HEK293 (cell line): ENCODE results near the gene CLIC5.

Experiments
- CTCF ChIA-PET: fragments of 350-600 bp; formaldehyde crosslinking; extraction: SDS; loops from one replicate; lab custom pipeline; 2021; ENCODE audit warnings: antibody characterized with exemption; lab: Yijun Ruan, JAX
- POLR2A ChIA-PET: fragments of 300-600 bp; formaldehyde crosslinking; extraction: SDS; loops from one replicate; lab custom pipeline; 2020; ENCODE audit warnings: antibody characterized with exemption, inconsistent platforms; lab: Yijun Ruan, JAX
- H3K27ac ChIP-seq: fragments of 200-500 bp; sonication (Bioruptor generic); 2 replicates; pipeline ENCODE4 v1.5.1; 2014; ENCODE audit warnings: low read depth, low read length, control low read depth, inconsistent platforms; ENCODE audit errors: extremely low read depth
- H3K36me3 ChIP-seq, 2 experiments: fragments of 200-500 bp in 1 of 2; sonication (Bioruptor generic) in 1 of 2; 1 replicate in 1 of 2; 2 replicates in 1 of 2; pipeline ENCODE4 v1.5.1; 2014 to 2017; ENCODE audit warnings: inconsistent platforms in 2 of 2, low read length in 2 of 2; ENCODE audit not compliant: control insufficient read depth in 2 of 2, insufficient read depth in 1 of 2
- H3K4me1 ChIP-seq: fragments of 200-500 bp; sonication (Bioruptor generic); 2 replicates; pipeline ENCODE4 v1.5.1; 2014; ENCODE audit warnings: mild to moderate bottlenecking, low read length, inconsistent platforms; ENCODE audit not compliant: control insufficient read depth, insufficient read depth
- H3K4me3 ChIP-seq: 2 replicates; pipeline ENCODE4 v1.5.1; 2011; ENCODE audit warnings: low read depth, mild to moderate bottlenecking, control low read depth, low read length, moderate library complexity
- H3K9me3 ChIP-seq: fragments of 200-500 bp; sonication (Bioruptor generic); 2 replicates; pipeline ENCODE4 v1.5.1; 2014; ENCODE audit warnings: low read depth, low read length, inconsistent platforms; ENCODE audit not compliant: control insufficient read depth, insufficient read depth
- GLIS2 ChIP-seq: fragments of 450-650 bp; formaldehyde crosslinking; IDR thresholded peaks from 2 replicates; pipeline ENCODE4 v1.5.1; 2016; ENCODE audit warnings: missing biosample characterization, missing genetic modification characterization
- OSR2 ChIP-seq: fragments of 450-650 bp; formaldehyde crosslinking; IDR thresholded peaks from 2 replicates; pipeline ENCODE4 v1.5.1; 2016; ENCODE audit warnings: missing biosample characterization, missing genetic modification characterization
- REST ChIP-seq: fragments of 450-650 bp; formaldehyde crosslinking; IDR thresholded peaks from 2 replicates; pipeline ENCODE4 v1.5.1; 2016; ENCODE audit warnings: missing biosample characterization, missing genetic modification characterization
- TRIM28 ChIP-seq: IDR thresholded peaks from 2 replicates; pipeline ENCODE4 v1.6.1; 2011; ENCODE audit warnings: low read length, control low read depth, borderline replicate concordance
- ZNF112 ChIP-seq: fragments of 450-650 bp; formaldehyde crosslinking; IDR thresholded peaks from 2 replicates; pipeline ENCODE4 v1.5.0; 2017; ENCODE audit warnings: missing biosample characterization, missing genetic modification characterization
- ZNF138 ChIP-seq: fragments of 450-650 bp; formaldehyde crosslinking; IDR thresholded peaks from 2 replicates; pipeline ENCODE4 v1.5.1; 2016; ENCODE audit warnings: missing biosample characterization, missing genetic modification characterization, borderline replicate concordance
- ZNF239 ChIP-seq: fragments of 450-650 bp; formaldehyde crosslinking; IDR thresholded peaks from 2 replicates; pipeline ENCODE4 v1.5.1; 2016; ENCODE audit warnings: missing biosample characterization, missing genetic modification characterization
- ZNF280C ChIP-seq: fragments of 450-650 bp; formaldehyde crosslinking; IDR thresholded peaks from 2 replicates; pipeline ENCODE4 v1.5.1; 2016; ENCODE audit warnings: missing biosample characterization, missing genetic modification characterization
- ZNF350 ChIP-seq: fragments of 450-650 bp; formaldehyde crosslinking; IDR thresholded peaks from 2 replicates; pipeline ENCODE4 v1.5.0; 2017; ENCODE audit warnings: missing biosample characterization, mild to moderate bottlenecking, missing genetic modification characterization
- ZNF366 ChIP-seq: fragments of 450-650 bp; formaldehyde crosslinking; conservative IDR thresholded peaks from 2 replicates; pipeline ENCODE4 v1.5.1; 2016; ENCODE audit warnings: missing biosample characterization, missing genetic modification characterization
- ZNF629 ChIP-seq: fragments of 450-650 bp; formaldehyde crosslinking; IDR thresholded peaks from 2 replicates; pipeline ENCODE4 v1.5.1; 2017; ENCODE audit warnings: missing biosample characterization, missing genetic modification characterization
- ZNF777 ChIP-seq: fragments of 450-650 bp; formaldehyde crosslinking; IDR thresholded peaks from 2 replicates; pipeline ENCODE4 v1.5.1; 2017; ENCODE audit warnings: missing biosample characterization, missing genetic modification characterization, borderline replicate concordance
- TF ChIP-seq, protein P1 (sequence below): fragments of 450-650 bp; formaldehyde crosslinking; IDR thresholded peaks from 2 replicates; pipeline ENCODE4 v1.5.1; 2016; ENCODE audit warnings: missing biosample characterization, missing genetic modification characterization
- TF ChIP-seq, protein P2 (sequence below): sonication (generic); formaldehyde crosslinking; IDR thresholded peaks from 2 replicates; pipeline ENCODE4 v1.8.1; 2022; ENCODE audit warnings: mild to moderate bottlenecking, moderate library complexity, missing genetic modification reagents

The CLIC5 gene

GRCh38 chr6:45858691-45859090, 157.0 kb downstream of the CLIC5 start:
- ChIA-PET POLR2A (no interaction called here), CTCF (no interaction called here)
- no peak for TF ChIP-seq ZNF366 (tag by site-specific recombination)
- Histone ChIP-seq H3K27ac (no peak overlapping the region), H3K4me3 (no peak overlapping the region), H3K9me3 (no peaks in the 10 kb centered on the region), H3K36me3 (no peaks in the 10 kb centered on the region), H3K4me1 (no peaks in the 10 kb centered on the region)

GRCh38 chr6:45857827-45858226, 157.8 kb downstream of the CLIC5 start:
- Histone ChIP-seq H3K36me3 (no peaks in the 10 kb centered on the region), H3K9me3 (no peaks in the 10 kb centered on the region), H3K4me3 (no peak overlapping the region), H3K27ac (no peak overlapping the region), H3K4me1 (no peaks in the 10 kb centered on the region)
- no peak for TF ChIP-seq REST
- no peak for TF ChIP-seq ZNF280C (tag by site-specific recombination)
- no peak for TF ChIP-seq ZNF350 (tag by site-specific recombination)
- TF ChIP-seq ZNF112 = no peak
- TF ChIP-seq, protein P1, sequence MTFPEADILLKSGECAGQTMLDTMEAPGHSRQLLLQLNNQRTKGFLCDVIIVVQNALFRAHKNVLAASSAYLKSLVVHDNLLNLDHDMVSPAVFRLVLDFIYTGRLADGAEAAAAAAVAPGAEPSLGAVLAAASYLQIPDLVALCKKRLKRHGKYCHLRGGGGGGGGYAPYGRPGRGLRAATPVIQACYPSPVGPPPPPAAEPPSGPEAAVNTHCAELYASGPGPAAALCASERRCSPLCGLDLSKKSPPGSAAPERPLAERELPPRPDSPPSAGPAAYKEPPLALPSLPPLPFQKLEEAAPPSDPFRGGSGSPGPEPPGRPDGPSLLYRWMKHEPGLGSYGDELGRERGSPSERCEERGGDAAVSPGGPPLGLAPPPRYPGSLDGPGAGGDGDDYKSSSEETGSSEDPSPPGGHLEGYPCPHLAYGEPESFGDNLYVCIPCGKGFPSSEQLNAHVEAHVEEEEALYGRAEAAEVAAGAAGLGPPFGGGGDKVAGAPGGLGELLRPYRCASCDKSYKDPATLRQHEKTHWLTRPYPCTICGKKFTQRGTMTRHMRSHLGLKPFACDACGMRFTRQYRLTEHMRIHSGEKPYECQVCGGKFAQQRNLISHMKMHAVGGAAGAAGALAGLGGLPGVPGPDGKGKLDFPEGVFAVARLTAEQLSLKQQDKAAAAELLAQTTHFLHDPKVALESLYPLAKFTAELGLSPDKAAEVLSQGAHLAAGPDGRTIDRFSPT (tag by site-specific recombination) = no peak
- no peak for TF ChIP-seq ZNF138 (tag by site-specific recombination)
- TF ChIP-seq ZNF777 = no peak
- no peak for TF ChIP-seq ZNF239 (tag by site-specific recombination)
- ChIA-PET CTCF (interaction anchor here (0.6 kb wide), 1 partner anchor 1069 kb away, joined by 3 read pairs; no protein-coding TSS in a partner anchor), POLR2A (no interaction called here)

DNA sequence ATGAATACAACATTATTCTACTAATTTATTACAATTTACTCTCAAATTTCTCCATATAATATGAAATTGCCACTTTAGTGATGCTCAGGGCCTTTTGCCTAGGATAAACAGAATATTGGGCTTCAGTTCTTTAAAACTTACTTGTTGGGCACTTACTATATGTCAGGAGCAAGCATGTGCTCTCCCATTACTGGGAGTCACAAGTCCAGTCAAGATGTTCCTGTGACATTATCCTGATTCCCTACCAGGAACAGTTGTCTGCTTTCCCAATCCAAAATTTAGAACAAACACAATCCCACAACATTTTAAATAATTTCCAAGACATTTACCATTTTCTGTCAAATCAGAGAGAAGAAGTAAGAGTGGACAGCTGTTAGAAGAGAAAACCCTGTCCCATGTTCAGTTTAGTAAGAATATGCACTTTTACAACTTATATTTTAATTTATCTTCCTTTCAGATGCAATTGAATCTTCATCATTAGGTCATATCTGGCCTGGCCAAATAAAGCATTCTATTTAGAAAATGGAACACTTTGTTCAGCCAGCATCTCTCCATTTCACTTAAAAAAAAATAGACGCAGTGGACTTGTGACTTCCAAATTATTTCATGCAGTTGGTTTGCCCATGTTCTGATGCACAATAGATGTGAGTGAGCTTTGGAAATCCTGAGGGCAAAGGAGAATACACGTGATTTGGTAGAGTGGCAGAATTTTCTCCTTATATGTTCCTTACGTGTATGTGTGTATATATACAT, 159.8 kb downstream of the CLIC5 start:
- H3K9me3 ChIP-seq = no peaks in the 10 kb centered on the region
- no peak overlapping the region for H3K27ac ChIP-seq
- no peaks in the 10 kb centered on the region for H3K4me1 ChIP-seq
- POLR2A ChIA-PET = no interaction called here
- H3K36me3 ChIP-seq = no peaks in the 10 kb centered on the region
- TF ChIP-seq, protein P2, sequence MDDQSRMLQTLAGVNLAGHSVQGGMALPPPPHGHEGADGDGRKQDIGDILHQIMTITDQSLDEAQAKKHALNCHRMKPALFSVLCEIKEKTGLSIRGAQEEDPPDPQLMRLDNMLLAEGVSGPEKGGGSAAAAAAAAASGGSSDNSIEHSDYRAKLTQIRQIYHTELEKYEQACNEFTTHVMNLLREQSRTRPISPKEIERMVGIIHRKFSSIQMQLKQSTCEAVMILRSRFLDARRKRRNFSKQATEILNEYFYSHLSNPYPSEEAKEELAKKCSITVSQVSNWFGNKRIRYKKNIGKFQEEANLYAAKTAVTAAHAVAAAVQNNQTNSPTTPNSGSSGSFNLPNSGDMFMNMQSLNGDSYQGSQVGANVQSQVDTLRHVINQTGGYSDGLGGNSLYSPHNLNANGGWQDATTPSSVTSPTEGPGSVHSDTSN (CRISPR knock-in tag) = no peak
- TF ChIP-seq ZNF629 (no peak), TRIM28 (no peak), GLIS2 (tag by site-specific recombination) (no peak), OSR2 (no peak)
- CTCF ChIA-PET = interaction anchor here (1.2 to 1.5 kb wide), 2 partner anchors 41 to 66 kb away, joined by 3 to 4 read pairs; no protein-coding TSS in a partner anchor
- no peak overlapping the region for H3K4me3 ChIP-seq
